DOHH2 (cell line): ENCODE data around the gene AFDN.

Experiments used
- CTCF ChIP-seq: fragments of 200-600 bp; sonication (generic); IDR thresholded peaks from one replicate; pipeline ENCODE4 v1.5.1; 2014; ENCODE audit warnings: antibody characterized with exemption, mild to moderate bottlenecking, low read depth, low read length; ENCODE audit not compliant: poor library complexity, severe bottlenecking
- EZH2phosphoT487 ChIP-seq: fragments of 200-600 bp; sonication (generic); IDR thresholded peaks from 2 replicates; pipeline ENCODE4 v1.6.1; 2017; ENCODE audit warnings: borderline replicate concordance, mild to moderate bottlenecking, antibody characterized with exemption, low read length, moderate library complexity, mixed read lengths

- no peak for TF ChIP-seq CTCF
- TF ChIP-seq EZH2phosphoT487, result no peak
Measured at GRCh38 chr6:167956983-167957492, 130.3 kb downstream of the AFDN start.
